GM12873 (cell line): ENCODE results near the gene MS4A18.
A peak's percentile ranks its signal among the peaks of the same experiment; 100 is the strongest.

ENCODE experiments used
- TF ChIP-seq, protein P1 (sequence below): IDR thresholded peaks from 2 replicates; pipeline ENCODE4 v1.5.1; 2012; ENCODE audit warnings: low read depth, mild to moderate bottlenecking, moderate library complexity, low read length, control low read depth; ENCODE audit not compliant: insufficient read depth; ENCODE audit errors: missing control alignments

MS4A18 gene

DNA sequence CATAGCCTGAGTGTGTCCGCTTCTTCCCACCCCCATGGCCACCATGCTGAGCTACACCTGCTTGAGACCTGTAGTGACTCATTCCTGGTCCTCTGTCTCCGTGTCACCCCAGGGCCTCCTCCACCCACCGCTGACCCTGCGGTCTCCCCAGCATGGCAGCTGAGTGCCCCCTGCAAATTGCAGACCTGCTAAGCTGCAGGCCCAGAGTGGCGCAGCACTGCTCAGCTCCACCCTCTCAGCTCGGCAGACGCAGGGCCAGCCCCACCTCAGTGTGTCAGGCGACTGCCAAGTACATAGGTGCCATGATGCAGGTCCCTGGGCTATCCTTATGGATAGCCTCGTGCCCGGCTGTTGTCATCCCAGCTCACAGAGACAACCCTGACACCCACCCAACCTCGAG, 45.3 kb downstream of the MS4A18 start:
- TF ChIP-seq, protein P1, sequence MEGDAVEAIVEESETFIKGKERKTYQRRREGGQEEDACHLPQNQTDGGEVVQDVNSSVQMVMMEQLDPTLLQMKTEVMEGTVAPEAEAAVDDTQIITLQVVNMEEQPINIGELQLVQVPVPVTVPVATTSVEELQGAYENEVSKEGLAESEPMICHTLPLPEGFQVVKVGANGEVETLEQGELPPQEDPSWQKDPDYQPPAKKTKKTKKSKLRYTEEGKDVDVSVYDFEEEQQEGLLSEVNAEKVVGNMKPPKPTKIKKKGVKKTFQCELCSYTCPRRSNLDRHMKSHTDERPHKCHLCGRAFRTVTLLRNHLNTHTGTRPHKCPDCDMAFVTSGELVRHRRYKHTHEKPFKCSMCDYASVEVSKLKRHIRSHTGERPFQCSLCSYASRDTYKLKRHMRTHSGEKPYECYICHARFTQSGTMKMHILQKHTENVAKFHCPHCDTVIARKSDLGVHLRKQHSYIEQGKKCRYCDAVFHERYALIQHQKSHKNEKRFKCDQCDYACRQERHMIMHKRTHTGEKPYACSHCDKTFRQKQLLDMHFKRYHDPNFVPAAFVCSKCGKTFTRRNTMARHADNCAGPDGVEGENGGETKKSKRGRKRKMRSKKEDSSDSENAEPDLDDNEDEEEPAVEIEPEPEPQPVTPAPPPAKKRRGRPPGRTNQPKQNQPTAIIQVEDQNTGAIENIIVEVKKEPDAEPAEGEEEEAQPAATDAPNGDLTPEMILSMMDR = no peak

DNA sequence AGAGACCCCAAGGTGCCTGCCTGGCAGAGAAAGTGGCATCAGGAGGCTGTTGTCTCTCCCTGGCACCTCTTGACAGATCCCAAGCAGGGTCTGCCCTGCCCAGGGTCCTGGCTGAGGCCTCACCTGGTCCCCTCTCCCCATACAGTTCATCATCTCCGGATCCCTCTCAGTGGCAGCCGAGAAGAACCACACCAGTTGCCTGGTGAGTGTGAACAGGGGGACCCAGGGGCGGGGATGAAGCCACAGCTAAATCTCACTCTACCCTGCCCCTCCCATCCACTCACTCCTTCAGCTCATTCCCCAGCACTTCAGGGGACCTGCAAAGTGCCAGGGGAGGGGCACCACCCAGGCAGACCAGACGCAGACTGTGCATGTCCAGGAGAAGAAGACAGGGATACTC, 46.6 kb downstream of the MS4A18 start:
- TF ChIP-seq, protein P1 = no peak

DNA sequence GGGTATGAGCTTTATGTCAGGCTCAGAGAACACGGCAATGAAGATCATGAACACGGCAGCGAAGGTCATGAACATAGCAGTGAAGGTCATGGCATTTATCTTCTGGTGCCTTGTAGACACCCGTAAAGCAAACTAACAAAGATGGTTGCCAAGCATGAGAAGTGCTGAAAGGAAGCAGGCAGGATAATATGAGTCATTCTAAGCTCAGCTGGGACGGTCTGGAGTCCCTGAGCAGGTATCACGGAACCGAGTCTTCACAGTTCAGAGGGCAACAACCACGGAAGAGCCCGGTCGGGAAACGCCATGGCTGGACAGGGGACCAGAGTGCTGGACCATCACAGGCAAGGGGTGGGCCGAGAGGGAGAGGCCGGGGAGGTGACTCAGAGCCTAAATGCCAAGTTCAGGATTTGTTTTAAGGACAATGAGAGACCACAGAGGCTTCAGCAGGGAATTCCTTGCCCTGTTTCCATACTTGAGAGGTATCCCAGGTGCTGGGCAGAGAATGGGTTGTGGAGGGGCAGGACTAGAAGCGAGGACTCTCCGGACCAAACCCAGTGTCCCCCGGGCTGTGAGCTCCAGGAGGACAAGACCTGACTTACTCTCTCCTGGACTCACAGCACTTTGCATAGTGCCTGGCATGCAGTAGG, 47.5 kb downstream of the MS4A18 start:
- TF ChIP-seq, protein P1 = no peak

DNA sequence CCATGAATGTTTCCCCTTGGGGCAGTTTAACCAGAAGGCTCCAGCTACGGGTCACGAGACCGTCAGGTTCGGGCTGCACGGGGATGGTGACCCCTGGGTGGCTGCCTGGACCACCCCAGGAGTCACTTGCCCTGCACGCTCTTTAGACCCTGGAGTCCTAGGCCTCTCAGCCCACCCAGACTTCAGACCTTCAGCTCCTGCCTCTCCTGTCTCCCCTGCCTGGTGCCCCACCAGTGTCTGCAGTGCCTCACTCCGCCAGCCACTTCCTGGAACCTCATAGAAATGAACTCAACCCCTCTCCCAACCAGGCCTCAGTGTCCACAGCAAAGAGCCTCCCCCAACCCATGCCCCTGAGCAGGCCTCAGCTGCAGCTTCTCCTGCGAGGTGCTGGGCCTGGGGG, 48.1 kb downstream of the MS4A18 start:
- TF ChIP-seq, protein P1 = no peak

DNA sequence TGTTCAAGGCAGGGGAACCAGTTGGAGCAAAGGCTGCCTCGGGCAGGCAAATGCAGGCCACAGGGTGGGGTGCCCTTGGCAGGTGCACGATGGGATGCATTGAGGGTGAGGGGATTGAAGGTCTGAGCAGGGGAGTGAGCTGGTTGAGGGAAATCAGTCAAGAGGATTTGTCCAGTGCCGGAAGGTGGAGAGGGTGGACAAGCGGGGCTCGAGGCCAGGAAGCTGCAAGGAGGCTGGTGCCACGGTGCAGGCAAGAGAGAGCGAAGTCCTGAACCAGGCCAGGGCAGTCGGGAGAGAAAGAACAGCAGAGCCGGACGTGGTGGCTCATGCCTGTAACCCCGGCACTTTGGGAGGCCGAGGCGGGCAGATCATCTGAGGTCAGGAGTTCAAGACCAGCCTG, 50.2 kb downstream of the MS4A18 start:
- TF ChIP-seq, protein P1 = no peak

DNA sequence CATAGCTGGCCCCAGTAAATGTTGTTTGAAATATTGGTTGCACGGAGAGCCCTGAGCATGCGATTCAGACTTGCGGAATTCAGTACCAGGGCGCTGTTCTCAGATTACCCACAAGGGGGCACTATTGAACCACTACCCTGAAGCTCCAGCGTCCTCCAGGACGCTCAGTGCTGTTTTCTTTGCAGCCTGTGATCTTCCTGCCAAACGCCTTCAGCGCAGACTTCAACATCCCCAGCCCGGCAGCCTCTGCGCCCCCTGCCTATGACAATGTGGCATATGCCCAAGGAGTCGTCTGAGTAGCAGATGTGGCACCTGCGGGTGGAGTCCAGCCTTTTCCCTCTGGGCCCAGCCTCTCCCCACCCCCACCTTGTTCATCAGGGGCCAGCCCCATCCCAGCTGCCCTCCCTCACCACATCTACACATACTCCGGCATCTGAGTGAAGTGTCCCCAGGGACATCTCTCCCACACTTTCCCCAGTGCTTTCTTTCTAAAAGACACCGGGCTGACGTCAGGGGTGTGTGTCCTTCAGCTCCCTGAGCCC, 51.0 kb downstream of the MS4A18 start:
- TF ChIP-seq, protein P1 = peak; percentile 93

DNA sequence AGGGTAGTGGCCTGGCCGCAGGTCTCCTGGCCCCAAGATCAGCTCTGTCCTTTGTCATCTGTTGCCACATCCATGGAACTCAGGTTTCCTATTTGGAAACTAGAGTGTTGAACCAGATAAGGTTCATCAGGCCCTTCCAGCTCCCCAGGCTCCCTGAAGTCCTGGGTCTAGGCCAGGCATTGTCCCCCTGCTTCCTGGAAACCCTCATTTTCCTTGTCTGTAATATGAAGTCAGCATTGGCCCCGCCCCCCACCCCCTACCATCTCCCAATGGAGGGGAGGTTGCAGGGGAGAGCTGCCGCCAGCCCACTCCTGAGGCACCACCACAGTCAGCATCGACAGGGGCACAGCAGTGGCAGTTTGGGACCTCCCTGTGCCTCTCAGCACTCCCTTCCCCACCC, 51.6 kb downstream of the MS4A18 start:
- TF ChIP-seq, protein P1 = no peak
